ENCODE results near the gene NTHL1.
"Not testable (repeated sequence)": the region's sequence is repeated elsewhere in the genome, so short reads cannot be mapped to it uniquely, and the experiment has no call there.

NTHL1 gene

DNA sequence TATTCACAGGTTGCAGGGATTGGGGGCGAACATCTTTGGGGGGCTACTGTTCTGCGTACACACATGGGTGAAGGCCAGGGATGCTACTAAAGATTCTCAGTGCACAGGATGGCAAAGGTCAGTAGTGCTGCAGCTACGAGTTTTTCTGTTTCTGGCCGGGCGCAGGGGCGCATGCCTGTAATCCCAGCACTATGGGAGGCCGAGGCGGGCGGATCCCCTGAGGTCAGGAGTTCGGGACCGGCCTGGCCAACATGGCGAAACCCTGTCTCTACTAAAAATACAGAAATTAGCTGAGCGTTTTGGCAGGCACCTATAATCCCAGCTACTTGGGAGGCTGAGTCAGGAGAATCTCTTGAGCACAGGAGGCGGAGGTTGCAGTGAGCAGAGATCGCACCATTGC is 34.1 kb downstream of the NTHL1 start:
- TF ChIP-seq EZH2 (IDR thresholded peaks at IDR 0.05) (no peak), FOXP2 (optimal IDR thresholded peaks at IDR 0.05; ENCODE audit: control extremely low read depth, extremely low read length, insufficient read depth) (no peak), POLR2AphosphoS5 (IDR thresholded peaks at IDR 0.05; ENCODE audit: borderline replicate concordance, low read depth, low read length) (no peak)
- H3K27ac ChIP-seq = no peak overlapping the region
- no peak for DNase-seq (ENCODE audit: low read depth, low spot score)
- no peak overlapping the region for H3K4me3 ChIP-seq
- no peaks in the 10 kb centered on the region for H3K9me3 ChIP-seq (ENCODE audit: low read depth, low read length)
- H3K9ac ChIP-seq (ENCODE audit: insufficient read length) = no peak overlapping the region
- no peaks in the 10 kb centered on the region for H3K36me3 ChIP-seq (ENCODE audit: insufficient read depth, low read length)

DNA sequence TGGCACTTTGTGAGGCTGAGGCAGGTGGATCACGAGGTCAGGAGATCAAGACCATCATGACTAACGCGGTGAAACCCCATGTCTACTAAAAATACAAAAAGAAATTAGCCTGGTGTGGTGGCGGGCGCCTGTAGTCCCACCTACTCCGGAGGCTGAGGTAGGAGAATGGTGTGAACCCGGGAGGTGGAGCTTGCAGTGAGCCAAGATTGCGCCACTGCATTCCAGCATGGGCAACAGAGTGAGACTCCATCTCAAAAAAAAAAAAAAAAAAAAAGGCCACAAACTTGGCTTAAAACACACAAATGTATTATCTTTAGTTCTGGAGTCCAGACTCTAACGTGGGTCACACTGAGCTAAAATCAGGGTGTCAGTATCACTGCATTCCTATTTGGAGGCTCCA is 35.9 kb downstream of the NTHL1 start:
- H3K27ac ChIP-seq; DNase-seq (ENCODE audit: low read depth, low spot score); H3K36me3 ChIP-seq (ENCODE audit: insufficient read depth, low read length); H3K9me3 ChIP-seq (ENCODE audit: low read depth, low read length); H3K9ac ChIP-seq (ENCODE audit: insufficient read length); H3K4me3 ChIP-seq: not testable (repeated sequence)

DNA sequence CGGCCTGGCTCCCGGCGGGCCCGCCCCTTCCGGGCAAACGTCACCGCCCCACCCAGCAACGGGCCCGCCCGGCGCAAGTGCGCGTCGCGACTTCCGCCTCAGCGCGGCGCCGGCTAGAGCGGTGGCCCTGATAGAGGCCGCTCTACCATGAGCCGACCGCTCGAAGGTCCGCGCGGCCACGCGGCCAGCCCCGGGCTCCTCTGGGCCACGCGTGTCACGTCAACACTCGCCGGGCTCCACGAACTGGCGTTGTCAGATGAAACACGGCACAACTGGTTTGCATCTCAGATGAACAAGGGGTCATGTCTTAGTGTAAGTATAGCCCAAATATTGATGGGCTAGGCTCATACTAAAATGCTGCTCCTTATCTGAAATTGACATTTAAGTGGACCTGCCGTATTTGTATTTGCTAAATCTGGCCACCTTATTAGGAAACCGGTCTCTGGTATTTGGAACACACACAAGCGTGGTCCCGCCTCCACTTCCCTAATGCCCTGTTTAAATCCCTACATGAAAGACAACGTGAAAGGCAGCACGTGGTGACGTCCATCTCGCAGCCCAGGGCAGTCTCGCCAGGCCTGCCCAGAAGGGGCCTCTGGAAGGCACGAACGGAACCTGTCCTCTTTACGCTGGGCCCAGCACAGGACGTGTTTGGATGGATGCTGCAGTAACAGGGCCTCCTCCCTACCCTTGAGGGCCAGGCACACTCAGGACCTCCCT is 37.7 kb downstream of the NTHL1 start, which contains the start of gene ZNF598:
Gene ZNF598 (minus strand): TSS at position 31 of the 720 bp plus-strand sequence.
- no peak for DNase-seq (ENCODE audit: low read depth, low spot score)
- Histone ChIP-seq H3K36me3 (ENCODE audit: insufficient read depth, low read length) (peaks cover 9% of the 10 kb centered on the region; the same call in 1 of the 2 replicates), H3K9ac (ENCODE audit: insufficient read length) (peak within 1 kb of the TSS; percentile 98), H3K27ac (peak within 1 kb of the TSS; percentile 85), H3K9me3 (ENCODE audit: low read depth, low read length) (no peaks in the 10 kb centered on the region), H3K4me3 (peak within 1 kb of the TSS; percentile 96)
- TF ChIP-seq FOXP2 (optimal IDR thresholded peaks at IDR 0.05; ENCODE audit: control extremely low read depth, extremely low read length, insufficient read depth) = no peak
- TF ChIP-seq EZH2 (IDR thresholded peaks at IDR 0.05) = no peak
- TF ChIP-seq POLR2AphosphoS5 (IDR thresholded peaks at IDR 0.05; ENCODE audit: borderline replicate concordance, low read depth, low read length) = peak; percentile 89

DNA sequence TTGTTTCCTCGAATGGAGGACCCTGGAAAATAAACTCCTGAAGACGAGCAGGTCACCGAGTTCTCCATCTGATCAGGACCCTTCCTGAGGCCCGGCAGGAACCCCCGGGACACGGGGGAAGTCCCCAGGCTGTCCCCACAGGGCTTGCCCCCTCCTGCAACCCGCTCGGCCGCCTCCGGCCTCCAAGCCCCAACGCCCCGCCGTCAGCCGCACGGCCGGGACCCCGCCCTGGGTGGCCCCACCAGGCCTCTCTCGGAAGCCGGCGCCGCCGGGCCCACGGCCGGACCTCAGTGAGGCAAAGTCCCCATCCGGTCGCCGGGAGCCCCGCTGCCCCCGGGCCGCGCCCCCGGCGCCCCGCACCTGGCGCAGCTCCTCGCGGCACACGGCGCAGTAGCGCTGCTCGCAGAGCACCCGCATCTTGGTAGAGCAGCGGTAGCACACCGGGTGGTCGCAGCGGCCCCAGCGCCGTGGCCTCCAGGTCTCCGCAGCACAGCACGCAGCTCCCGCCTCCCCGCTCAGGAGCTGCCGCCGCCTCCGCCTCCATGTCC is 38.4 kb downstream of the NTHL1 start:
- TF ChIP-seq POLR2AphosphoS5 (IDR thresholded peaks at IDR 0.05; ENCODE audit: borderline replicate concordance, low read depth, low read length) = no peak
- no peak for TF ChIP-seq EZH2 (IDR thresholded peaks at IDR 0.05)
- TF ChIP-seq FOXP2 (optimal IDR thresholded peaks at IDR 0.05; ENCODE audit: control extremely low read depth, extremely low read length, insufficient read depth) = no peak
- no peaks in the 10 kb centered on the region for H3K9me3 ChIP-seq (ENCODE audit: low read depth, low read length)

DNA sequence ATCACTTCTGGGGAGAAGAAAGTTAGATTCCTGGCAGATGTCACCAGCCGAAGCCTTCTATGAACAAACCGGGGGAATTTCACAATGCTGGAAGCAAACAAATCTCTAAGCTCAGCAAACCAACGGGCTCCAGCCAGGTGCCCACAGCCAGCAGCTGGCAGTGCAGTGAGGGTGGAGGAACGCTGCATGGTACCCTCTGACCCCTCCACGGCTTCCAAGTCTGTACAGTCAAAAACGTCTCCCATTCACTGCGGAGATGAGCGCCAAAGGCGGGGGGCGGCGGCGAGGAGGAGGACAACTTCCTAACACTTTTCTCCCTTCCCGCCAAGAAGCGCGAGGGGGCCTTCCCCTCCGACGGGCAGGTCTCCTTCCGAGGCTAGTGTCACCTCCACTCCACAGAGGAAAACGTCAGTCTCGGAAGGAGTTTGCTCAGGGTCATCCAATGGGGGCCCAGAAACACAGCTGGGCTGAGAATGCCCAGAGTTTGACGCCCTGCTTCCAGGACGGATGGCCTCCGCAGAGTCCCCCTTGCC is 38.9 kb downstream of the NTHL1 start:
- no peak for DNase-seq (ENCODE audit: low read depth, low spot score)
- peak overlapping the region; percentile 54 for H3K27ac ChIP-seq
- H3K9me3 ChIP-seq (ENCODE audit: low read depth, low read length) = no peaks in the 10 kb centered on the region
- TF ChIP-seq FOXP2 (optimal IDR thresholded peaks at IDR 0.05; ENCODE audit: control extremely low read depth, extremely low read length, insufficient read depth) = no peak
- no peak for TF ChIP-seq EZH2 (IDR thresholded peaks at IDR 0.05)
- no peak for TF ChIP-seq POLR2AphosphoS5 (IDR thresholded peaks at IDR 0.05; ENCODE audit: borderline replicate concordance, low read depth, low read length)
- H3K9ac ChIP-seq (ENCODE audit: insufficient read length) = peak overlapping the region; percentile 98
- peak overlapping the region; percentile 96 for H3K4me3 ChIP-seq
- peaks cover 9% of the 10 kb centered on the region; the same call in 1 of the 2 replicates for H3K36me3 ChIP-seq (ENCODE audit: insufficient read depth, low read length)

More for the DNA sequence above, 38.4 kb downstream of the NTHL1 start:
- H3K27ac ChIP-seq = peak overlapping the region; percentile 54
- no peak for DNase-seq (ENCODE audit: low read depth, low spot score)
- peak overlapping the region; percentile 96 for H3K4me3 ChIP-seq
- peak overlapping the region; percentile 98 for H3K9ac ChIP-seq (ENCODE audit: insufficient read length)
- peaks cover 9% of the 10 kb centered on the region; the same call in 1 of the 2 replicates for H3K36me3 ChIP-seq (ENCODE audit: insufficient read depth, low read length)

DNA sequence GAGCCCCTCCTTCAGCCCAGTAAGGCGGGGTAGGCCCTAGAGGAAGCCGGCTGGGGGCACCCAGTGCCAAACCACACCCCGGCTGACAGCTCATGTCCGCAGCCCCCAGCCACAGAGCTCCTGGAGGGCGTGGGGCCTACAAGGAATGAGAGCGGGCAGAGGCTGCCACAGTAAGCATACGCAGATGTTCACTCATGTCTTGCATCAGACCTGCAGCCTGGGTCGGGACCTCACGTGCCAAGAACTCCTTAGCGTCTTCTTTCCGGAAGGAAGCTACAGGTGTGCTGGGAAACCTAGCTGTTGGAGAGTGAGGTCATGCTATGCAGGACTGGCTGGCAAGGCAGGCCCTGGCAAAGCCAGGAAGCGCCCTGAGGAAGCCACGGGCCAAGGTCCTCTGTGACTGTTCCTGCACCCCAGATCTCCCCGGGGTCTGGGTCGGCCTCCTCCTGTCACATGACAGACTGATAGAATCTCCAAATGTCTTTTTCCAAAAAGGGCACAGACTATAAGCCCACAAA is 39.6 kb downstream of the NTHL1 start:
- Histone ChIP-seq H3K4me3 (peak overlapping the region; percentile 96), H3K9me3 (ENCODE audit: low read depth, low read length) (no peaks in the 10 kb centered on the region), H3K9ac (ENCODE audit: insufficient read length) (peak overlapping the region; percentile 98), H3K36me3 (ENCODE audit: insufficient read depth, low read length) (peaks cover 14% of the 10 kb centered on the region; the same call in 1 of the 2 replicates), H3K27ac (peak overlapping the region; percentile 54; the same call in 1 of the 2 replicates)
- no peak for DNase-seq (ENCODE audit: low read depth, low spot score)
- TF ChIP-seq EZH2 (IDR thresholded peaks at IDR 0.05) = no peak
- TF ChIP-seq POLR2AphosphoS5 (IDR thresholded peaks at IDR 0.05; ENCODE audit: borderline replicate concordance, low read depth, low read length) = no peak
- TF ChIP-seq FOXP2 (optimal IDR thresholded peaks at IDR 0.05; ENCODE audit: control extremely low read depth, extremely low read length, insufficient read depth) = no peak

DNA sequence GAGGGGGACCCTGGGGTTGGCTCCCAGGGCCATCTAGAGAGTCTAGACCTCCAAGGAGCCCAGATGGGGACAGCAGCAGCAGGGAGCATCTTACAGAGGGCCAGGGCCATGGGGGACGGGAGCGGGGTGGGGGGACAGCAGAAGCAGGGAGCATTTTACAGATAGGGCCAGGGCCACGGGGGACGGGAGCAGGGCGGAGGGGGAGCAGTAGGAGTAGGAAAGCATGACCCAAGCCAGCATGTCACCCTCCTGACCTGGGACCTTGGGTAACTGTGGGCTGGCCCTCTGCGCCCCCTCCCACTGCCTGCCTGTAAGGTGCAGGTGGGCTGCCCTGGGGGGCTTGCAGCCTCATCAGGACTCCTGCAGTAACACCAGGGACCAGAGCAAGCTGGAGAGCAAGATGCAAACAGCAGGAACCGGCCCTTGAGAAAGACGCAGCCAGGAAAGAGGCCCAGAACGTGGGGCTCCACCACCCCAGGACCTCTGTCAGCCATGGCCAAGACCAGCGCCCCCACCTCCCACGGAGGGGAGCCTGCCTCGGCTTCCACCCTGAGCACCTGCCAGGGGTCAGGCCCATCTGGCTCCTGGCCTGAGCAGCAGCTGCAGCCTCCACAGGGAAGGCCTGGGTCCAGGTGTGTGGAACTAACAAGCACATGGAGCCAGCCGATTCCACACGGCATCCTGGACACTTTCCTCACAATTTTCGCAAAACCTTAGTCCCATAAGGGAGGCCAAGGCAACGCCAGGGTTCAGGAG is 40.4 kb downstream of the NTHL1 start:
- no peak for TF ChIP-seq FOXP2 (optimal IDR thresholded peaks at IDR 0.05; ENCODE audit: control extremely low read depth, extremely low read length, insufficient read depth)
- TF ChIP-seq POLR2AphosphoS5 (IDR thresholded peaks at IDR 0.05; ENCODE audit: borderline replicate concordance, low read depth, low read length) = no peak
- TF ChIP-seq EZH2 (IDR thresholded peaks at IDR 0.05) = no peak
- H3K36me3 ChIP-seq (ENCODE audit: insufficient read depth, low read length) = peaks cover 22% of the 10 kb centered on the region; the same call in 1 of the 2 replicates
- H3K9me3 ChIP-seq (ENCODE audit: low read depth, low read length) = no peaks in the 10 kb centered on the region
- peak overlapping the region; percentile 96 for H3K4me3 ChIP-seq
- H3K27ac ChIP-seq = no peak overlapping the region
- DNase-seq (ENCODE audit: low read depth, low spot score) = no peak
- peak overlapping the region; percentile 98 for H3K9ac ChIP-seq (ENCODE audit: insufficient read length)

DNA sequence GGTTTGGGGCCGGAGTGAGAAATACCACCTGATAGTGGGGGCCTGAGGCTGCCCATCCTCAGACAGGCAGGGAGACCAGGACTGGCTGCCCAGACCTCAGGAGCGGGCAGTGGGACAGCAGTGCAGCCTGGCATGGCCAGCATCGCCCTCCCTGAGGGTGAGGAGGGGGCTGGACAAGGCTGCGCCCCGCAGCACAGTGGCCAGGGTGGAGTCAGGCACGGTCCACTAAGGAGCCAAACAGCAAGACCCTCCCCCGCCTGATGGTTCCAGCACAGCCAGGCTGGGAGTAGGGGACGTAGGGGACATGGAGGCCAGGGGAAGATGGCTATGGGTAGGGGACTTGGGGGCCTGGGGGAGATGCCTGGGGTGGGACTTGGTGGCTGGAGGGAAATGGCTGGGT is 41.3 kb downstream of the NTHL1 start:
- H3K9ac ChIP-seq (ENCODE audit: insufficient read length) = no peak overlapping the region
- no peak for DNase-seq (ENCODE audit: low read depth, low spot score)
- H3K36me3 ChIP-seq (ENCODE audit: insufficient read depth, low read length) = peaks cover 31% of the 10 kb centered on the region; the same call in 1 of the 2 replicates
- H3K4me3 ChIP-seq = no peak overlapping the region
- TF ChIP-seq POLR2AphosphoS5 (IDR thresholded peaks at IDR 0.05; ENCODE audit: borderline replicate concordance, low read depth, low read length) (peak; percentile 15; the same call in 1 of the 2 replicates), FOXP2 (optimal IDR thresholded peaks at IDR 0.05; ENCODE audit: control extremely low read depth, extremely low read length, insufficient read depth) (no peak)
- no peak overlapping the region for H3K27ac ChIP-seq
- no peaks in the 10 kb centered on the region for H3K9me3 ChIP-seq (ENCODE audit: low read depth, low read length)

Data from SK-N-MC (cell line).